ENCODE data around the gene CDH3.

The CDH3 gene

DNA sequence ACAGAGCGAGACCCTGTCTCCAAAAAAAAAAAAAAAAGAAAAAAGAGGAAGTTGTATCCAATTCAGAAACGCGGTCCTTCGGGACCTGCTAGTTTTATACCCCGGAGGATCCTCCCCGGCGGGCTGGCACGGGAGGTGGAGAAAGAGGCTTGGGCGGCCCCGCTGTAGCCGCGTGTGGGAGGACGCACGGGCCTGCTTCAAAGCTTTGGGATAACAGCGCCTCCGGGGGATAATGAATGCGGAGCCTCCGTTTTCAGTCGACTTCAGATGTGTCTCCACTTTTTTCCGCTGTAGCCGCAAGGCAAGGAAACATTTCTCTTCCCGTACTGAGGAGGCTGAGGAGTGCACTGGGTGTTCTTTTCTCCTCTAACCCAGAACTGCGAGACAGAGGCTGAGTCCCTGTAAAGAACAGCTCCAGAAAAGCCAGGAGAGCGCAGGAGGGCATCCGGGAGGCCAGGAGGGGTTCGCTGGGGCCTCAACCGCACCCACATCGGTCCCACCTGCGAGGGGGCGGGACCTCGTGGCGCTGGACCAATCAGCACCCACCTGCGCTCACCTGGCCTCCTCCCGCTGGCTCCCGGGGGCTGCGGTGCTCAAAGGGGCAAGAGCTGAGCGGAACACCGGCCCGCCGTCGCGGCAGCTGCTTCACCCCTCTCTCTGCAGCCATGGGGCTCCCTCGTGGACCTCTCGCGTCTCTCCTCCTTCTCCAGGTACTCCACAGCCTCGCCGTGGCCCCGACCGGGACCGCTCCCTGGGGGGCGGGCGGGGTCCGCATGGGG, at the start of gene CDH3:
Gene CDH3, plus strand, starts transcription at position 596 of the 779 bp plus-strand sequence. Its CDS starts 70 bp downstream, at position 666.
- no peak for DNase-seq

- DNase-seq, result no peak
Observed at GRCh38 chr16:68596266-68596665, 48.8 kb upstream of the CDH3 start.

DNA sequence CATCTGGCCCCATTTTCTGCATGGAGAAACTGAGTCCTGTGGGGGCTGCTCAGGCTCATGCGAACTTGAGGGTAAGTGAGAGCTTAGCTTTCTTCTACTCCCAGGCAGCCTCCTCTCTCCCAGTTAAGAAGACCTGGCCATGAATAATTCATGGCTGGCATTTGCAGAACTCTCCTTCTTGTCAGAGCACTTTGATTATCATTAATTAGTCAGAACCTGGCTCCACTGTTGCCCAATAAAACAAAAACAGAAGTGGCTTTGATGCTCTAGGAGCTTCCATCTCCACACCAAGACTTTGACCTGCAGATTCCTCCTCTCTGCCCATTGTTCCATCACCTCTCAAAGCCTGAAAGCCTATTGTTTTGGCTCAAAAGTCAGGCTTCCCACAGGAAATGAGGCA, 45.5 kb upstream of the CDH3 start:
- DNase-seq, result no peak

DNA sequence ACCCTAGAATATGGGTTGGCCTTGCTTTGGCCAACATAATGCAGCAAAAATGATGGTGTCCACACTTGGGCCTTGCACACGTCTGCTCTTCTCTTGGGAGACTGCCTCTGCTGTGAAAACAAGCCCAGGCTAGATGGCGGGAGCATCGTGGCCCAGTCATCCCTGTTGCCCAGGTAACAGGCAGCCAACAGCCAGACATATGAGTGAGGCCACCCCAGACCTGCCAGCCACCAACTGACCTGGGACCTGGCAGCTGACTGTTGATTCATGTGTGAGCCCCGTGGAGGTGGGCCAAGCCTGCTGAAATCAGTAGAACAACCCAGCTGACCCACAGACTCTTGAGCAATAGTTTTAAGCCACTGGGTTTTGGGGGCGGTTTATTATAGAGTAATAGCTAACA, 39.4 kb upstream of the CDH3 start:
- DNase-seq, result no peak

GRCh38 chr16:68607443-68607842, 37.7 kb upstream of the CDH3 start:
- DNase-seq, result no peak

DNA sequence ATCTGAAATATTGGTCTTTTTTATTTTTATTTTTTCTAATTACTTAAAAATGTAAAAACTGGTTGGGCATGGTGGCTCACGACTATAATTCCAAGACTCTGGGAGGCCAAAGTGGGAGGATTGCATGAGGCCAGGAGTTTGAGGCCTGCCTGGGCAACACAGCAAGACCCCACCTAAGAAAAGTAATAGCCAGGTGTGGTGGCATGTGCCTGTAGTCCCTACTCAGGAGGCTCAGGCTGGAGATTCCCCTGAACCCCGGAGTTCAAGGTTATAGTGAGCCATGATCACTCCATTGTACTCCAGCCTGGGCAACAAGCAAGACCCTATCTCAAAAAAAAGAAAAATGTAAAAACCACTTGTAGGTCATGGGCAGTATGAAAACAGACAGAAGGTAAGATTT, 36.8 kb upstream of the CDH3 start:
- DNase-seq, result no peak

- no peak for DNase-seq
Observed at GRCh38 chr16:68612996-68613395, 32.1 kb upstream of the CDH3 start.

GRCh38 chr16:68617734-68618133, 27.4 kb upstream of the CDH3 start:
- DNase-seq, result no peak

- no peak for DNase-seq
Observed at GRCh38 chr16:68626557-68626956, 18.6 kb upstream of the CDH3 start.

DNA sequence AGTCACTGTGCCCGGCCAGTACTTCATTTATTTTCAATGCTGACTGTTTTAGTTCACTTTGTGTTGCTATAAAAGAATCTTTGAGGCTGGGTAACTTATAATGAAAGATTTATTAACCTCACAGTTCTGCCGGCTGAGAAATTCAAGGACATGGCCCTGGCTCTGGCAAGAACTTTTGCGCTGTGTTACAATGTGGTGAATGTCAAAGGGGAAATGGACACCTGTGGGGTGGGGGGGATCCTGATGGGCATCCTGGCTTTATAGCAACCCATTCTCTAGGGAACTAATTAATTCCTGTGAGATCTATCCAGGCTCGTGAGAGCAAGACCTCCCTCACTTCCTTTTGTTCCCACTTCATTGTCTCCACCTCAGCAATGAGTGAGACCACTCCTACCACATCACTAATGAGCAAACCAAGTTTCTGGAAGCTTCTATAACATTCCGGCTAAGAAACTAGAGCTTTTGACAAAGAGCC, 17.1 kb upstream of the CDH3 start:
- no peak for DNase-seq

DNA sequence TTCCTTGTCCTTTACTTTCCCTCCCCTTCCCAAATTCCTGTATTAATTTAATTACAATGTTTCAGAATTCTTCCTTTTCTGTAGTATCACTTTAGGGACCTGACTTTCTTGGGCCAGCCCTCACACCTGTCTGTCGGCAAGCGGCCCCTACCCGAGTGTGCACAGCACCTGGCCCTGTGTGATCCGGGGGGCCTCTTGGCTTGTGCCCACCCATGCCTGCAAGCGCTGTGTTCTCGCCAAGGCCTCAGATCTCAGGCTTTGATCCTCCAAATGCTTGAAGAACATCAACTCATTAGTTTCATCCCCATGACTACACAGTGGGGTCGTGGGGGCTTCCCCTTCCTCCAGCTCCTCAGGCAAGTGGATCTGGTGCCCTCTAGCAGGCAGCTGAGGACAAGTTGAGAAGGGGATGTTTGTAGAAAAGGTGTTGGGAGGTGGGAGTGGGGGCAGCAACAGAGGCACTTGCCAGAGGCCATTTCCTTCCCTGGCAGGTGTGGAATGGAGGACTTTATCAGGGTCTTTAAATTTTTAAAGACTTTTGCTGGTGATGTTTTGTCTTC, 15.7 kb upstream of the CDH3 start:
- no peak for DNase-seq

DNA sequence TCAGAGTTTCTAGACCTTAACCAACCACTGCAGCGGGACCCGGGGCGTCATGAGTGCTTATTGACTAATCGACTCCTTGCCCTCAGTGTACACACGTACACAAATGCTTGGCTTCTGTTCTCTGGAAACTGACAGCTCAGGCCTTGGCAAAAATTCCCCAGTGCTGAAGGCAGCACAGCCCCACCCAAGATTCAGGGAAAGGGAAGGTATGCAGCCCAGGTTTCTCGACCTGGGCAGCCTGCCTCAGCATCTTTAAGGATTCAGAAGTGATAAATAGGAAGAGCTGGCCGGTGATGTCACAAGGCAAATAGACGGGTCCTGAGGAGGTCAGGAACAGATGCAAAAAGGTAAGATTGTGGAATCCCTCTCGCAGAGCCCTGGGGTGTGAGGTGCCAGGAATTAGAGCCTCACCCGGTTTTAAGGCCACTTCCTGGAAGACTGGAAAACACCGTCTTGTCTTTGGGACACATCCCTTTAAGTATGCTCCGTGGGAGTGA, 9.0 kb upstream of the CDH3 start:
- DNase-seq, result no peak

DNA sequence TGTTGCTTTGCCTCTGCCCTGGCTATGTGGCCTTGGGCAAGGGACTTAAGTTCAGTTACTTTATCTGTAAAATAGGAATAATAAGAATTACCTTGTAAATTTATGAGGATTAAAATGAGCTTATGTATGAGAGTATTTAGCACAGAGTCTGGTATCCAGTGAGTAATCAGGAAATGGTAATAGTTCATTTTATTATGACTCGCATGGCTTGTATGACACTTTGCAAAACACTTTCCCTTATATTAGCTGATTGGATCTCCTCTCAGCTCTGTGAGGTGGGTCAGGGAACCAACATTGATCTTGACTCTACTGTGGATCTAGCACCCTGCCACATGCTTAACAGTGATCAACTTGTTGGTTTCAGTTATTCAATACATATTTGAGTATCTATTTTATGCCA, 8.3 kb upstream of the CDH3 start:
- no peak for DNase-seq

DNA sequence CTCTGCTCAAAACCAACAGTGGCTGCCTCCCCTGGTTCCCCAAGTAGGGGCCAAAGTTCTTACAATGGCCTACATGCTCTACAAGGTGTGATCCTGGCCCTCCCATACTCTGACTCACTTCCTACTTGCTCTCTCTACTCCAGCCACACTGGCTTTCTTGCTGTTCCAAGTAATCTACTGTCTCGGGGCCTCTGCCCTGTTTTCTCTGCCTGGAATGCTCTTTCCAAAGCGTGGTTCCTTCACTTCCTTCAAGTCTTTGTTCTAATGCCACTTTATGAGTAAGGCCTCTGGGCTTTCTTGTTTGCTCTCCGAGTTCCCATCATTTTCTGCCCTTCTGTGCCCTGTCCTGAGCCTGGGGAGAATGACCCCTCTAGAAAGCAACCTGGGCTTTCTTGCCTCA, 4.1 kb upstream of the CDH3 start:
- no peak for DNase-seq

DNA sequence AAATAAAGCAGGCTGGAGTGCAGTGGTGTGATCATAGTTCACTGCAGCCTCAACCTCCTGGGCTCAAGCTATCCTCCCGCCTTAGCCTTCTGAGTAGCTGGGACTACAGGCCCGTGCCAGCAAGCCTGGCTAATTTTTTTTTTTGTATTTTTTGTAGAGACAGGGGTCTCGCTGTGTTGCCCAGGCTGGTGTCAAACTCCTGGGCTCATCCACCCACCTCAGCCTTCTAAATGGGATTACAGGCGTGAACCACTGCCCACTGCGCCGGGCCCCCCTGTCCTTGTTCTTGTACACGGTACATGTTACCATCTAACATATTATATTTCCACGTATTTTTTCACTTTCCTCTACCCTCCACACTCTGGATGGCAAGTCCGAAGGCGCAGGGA, 3.1 kb upstream of the CDH3 start:
- no peak for DNase-seq

DNA sequence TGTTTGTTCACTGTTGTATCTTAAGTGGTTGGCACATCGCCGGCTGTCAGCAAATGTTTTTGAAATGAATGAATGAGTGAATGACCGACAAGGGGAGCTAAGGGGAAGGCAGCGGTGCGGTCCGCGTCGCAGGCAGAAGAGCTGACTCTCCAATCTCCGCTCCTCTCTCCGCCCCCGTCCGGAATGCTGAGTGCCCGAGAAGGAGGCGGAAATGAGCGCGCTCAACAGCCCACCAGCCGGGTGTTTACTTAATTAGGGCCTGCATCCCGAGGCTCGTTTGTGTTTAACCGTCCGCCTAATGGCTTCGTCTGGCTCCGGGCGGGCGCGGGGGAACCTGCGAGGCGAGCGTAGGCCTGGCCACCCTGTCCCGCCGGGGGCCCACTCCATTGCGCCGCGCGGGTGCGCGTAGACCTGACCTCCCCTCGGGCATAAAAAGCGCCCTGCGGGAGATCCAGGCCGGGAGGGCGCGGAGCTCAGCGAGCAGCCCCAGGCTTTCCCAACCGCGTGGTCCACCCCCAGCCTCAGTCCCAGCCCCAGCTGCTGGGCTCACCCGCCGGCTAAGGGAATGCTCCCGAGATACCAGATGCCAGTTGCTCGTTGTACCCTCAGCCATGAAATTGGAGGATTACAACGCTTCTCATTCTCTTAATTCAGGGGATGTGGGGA, 2.5 kb upstream of the CDH3 start:
- DNase-seq, result no peak

- DNase-seq, result no peak
Observed at GRCh38 chr16:68643227-68643626, 1.9 kb upstream of the CDH3 start.

GRCh38 chr16:68643847-68644246, 1.3 kb upstream of the CDH3 start:
- no peak for DNase-seq

DNA sequence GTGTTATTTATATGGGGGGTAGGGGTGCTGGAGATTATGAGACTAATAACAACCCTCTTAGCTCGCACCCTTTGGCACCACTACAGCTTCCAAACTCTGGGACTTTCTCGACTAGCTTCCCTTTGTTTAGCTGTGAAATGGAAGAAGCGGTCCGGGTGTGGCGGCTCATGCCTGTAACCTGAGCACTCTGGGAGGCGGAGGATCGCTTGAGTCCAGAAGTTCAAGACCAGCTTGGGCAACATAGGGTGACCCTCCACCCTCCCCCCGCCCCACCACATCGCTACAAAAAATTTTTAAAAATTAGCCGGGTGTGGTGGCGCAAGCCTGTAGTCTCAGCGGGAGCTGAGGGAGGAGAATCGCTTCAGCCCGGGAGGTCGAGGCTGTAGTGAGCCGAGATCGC, 814 bp upstream of the CDH3 start:
- DNase-seq, result no peak

DNA sequence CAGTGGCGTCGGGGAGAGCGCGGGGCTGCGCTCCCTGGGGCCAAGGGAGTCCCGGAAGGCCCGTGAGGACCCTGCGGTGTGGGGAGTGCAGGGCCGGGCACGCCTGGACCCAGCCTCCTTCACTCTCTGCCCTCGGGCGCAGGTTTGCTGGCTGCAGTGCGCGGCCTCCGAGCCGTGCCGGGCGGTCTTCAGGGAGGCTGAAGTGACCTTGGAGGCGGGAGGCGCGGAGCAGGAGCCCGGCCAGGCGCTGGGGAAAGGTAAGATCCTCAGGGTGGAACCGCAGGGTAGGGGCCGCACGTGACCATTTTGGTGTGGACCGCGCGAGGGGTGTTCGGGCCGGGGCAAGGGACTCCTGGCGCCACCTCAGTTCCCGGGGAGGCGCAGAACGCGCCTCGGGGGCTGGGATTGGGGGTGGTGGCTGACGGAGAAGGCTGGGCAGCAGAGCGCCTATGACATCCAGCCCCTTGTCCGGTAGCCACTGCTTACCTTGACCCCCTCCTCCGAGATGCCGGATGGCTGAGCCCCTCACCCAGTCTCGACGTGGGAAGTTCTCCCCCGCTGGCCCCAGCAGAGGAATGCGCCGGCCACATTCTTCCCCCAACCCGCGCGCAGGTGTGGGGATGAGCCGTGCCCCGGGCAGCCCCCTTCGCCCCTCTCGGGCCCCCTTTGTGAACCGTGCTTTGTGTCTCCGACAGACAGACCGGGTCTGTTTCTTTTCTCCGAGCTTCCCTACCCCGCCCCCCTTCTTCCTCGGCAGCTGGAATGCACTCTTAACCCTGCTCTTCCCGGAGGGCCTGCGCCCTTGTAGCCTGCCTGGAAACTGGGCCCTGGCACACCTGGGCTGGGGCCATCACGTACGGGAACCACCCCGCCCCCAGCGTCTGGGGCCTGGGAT, 631 bp downstream of the CDH3 start:
- DNase-seq, result no peak

GRCh38 chr16:68646953-68647659, 2.0 kb downstream of the CDH3 start:
- DNase-seq, result no peak

DNA sequence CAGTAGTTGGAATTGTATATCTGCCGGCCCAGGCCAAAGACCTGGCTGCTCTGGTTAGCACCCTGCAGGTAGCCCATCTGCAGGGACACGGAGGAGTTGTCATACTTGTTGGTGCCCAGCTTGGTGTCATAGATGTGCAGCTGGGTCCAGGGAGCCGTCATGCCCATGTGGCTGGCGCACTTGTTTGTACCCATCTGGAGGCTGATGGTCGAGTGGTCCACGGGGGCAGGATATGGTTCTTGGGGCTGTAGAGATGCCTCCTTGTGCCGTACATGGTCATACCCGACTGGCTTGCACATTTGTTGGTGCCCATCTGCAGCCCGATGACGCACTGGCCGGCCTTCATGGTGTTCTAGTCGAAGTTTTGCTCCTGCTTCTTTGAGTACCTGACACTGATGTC, 6.0 kb downstream of the CDH3 start:
- DNase-seq, result no peak

Measured in GOT3 (cell line).